B cell (primary cell): ENCODE results near the gene CTRL. TPM values are rescaled to one million over a fixed set of nuclear protein-coding genes. Genes with fewer than 3 reads are reported as not detected.
"Not testable (repeated sequence)": the region's sequence is repeated elsewhere in the genome, so short reads cannot be mapped to it uniquely, and the experiment has no call there.

Source experiments
- ATAC-seq: fragments of 200-7000 bp; cut with Tn5 transposase; one replicate; pipeline ENCODE4 v1.10.0; 2021; ENCODE audit warnings: low read depth, mild to moderate bottlenecking, moderate number of reproducible peaks, moderate library complexity
- CTCF ChIA-PET: fragments of 350-600 bp; sonication (Branson Sonifier 250); formaldehyde crosslinking; loops from one replicate; lab custom pipeline; 2021; ENCODE audit warnings: antibody characterized with exemption, inconsistent platforms; lab: Charles Lee
- POLR2A ChIA-PET: fragments of 350-600 bp; sonication (Branson Sonifier 250); formaldehyde crosslinking; loops from one replicate; lab custom pipeline; 2021; ENCODE audit warnings: antibody characterized with exemption; lab: Charles Lee
- DNase-seq: peaks from one replicate; pipeline ENCODE4 v3.0.0; 2013
- H2AFZ ChIP-seq: 2 replicates; pipeline ENCODE4 v1.6.1; 2012; ENCODE audit warnings: mild to moderate bottlenecking, low read depth, low read length; ENCODE audit not compliant: insufficient read depth, poor library complexity, severe bottlenecking
- H3K27ac ChIP-seq, 2 donors: 1 replicate in 1 of 2; 2 replicates in 1 of 2; pipeline ENCODE4 v1.5.1; 2012 to 2013; ENCODE audit warnings: low read length in 2 of 2, mild to moderate bottlenecking in 2 of 2, moderate library complexity in 1 of 2
- H3K27me3 ChIP-seq, 4 experiments: fragments of 200-600 bp in 1 of 4; sonication (generic) in 1 of 4; replicated peaks in 1 of 4; 1 replicate in 2 of 4; 2 replicates in 2 of 4; pipeline versions ENCODE4 v1.6.1 to v1.7.0; 2013 to 2016; ENCODE audit warnings: low read length in 3 of 4, mild to moderate bottlenecking in 2 of 4, mixed read lengths in 1 of 4, moderate library complexity in 1 of 4; ENCODE audit not compliant: insufficient read depth in 4 of 4, control insufficient read depth in 3 of 4; ENCODE audit errors: control extremely low read depth in 1 of 4
- H3K36me3 ChIP-seq, 2 experiments: replicated peaks in 1 of 2; 1 replicate in 1 of 2; 2 replicates in 1 of 2; pipeline versions ENCODE4 v1.6.1 to v1.7.1; 2013; ENCODE audit warnings: low read length in 1 of 2; ENCODE audit not compliant: insufficient read depth in 2 of 2, control insufficient read depth in 1 of 2; ENCODE audit errors: control extremely low read depth in 1 of 2, extremely low read depth in 1 of 2
- H3K4me1 ChIP-seq, 2 donors: fragments of 200-600 bp in 1 of 2; sonication (generic) in 1 of 2; 1 replicate in 1 of 2; 2 replicates in 1 of 2; pipeline versions ENCODE4 v1.5.1 to v1.6.1; 2013 to 2017; ENCODE audit warnings: low read length in 2 of 2; ENCODE audit not compliant: control insufficient read depth in 2 of 2, insufficient read depth in 2 of 2
- H3K4me2 ChIP-seq: replicated peaks from 2 replicates; pipeline ENCODE3; 2012; ENCODE audit warnings: mild to moderate bottlenecking, low read depth, low read length; ENCODE audit not compliant: poor library complexity, severe bottlenecking
- H3K4me3 ChIP-seq, 5 experiments: fragments of 200-600 bp in 1 of 5; sonication (generic) in 1 of 5; 1 replicate in 3 of 5; 2 replicates in 2 of 5; pipeline versions ENCODE4 v1.5.1 to v1.7.0; 2011 to 2016; ENCODE audit warnings: low read length in 4 of 5, mild to moderate bottlenecking in 4 of 5, low read depth in 2 of 5, control low read depth in 1 of 5, moderate library complexity in 1 of 5; ENCODE audit not compliant: insufficient read depth in 1 of 5; ENCODE audit errors: control extremely low read depth in 1 of 5, extremely low read depth in 1 of 5
- H3K79me2 ChIP-seq: fragments of 200-600 bp; sonication (generic); one replicate; pipeline ENCODE4 v1.6.0; 2016; ENCODE audit warnings: low read length; ENCODE audit not compliant: control insufficient read depth, insufficient read depth
- H3K9ac ChIP-seq: fragments of 200-600 bp; sonication (generic); 2 replicates; pipeline ENCODE4 v1.6.1; 2017; ENCODE audit warnings: mild to moderate bottlenecking, low read length, moderate library complexity
- H3K9me3 ChIP-seq, 3 donors: one replicate each; pipeline versions ENCODE4 v1.6.1 to v1.7.1; 2013; ENCODE audit warnings: low read length in 2 of 3; ENCODE audit not compliant: control insufficient read depth in 2 of 3, insufficient read depth in 1 of 3; ENCODE audit errors: control extremely low read depth in 1 of 3
- H4K20me1 ChIP-seq: 2 replicates; pipeline ENCODE4 v1.6.0; 2012; ENCODE audit warnings: mild to moderate bottlenecking, low read length; ENCODE audit not compliant: insufficient read depth, control insufficient read depth, poor library complexity, severe bottlenecking
- H3K27ac Mint-ChIP-seq: one replicate; pipeline ENCODE4 v1.8.0; 2021; ENCODE audit warnings: mixed read lengths
- H3K27me3 Mint-ChIP-seq: one replicate; pipeline ENCODE4 v1.8.0; 2021; ENCODE audit warnings: mixed read lengths
- H3K4me1 Mint-ChIP-seq: one replicate; pipeline ENCODE4 v1.8.0; 2021; ENCODE audit warnings: mixed read lengths
- H3K4me3 Mint-ChIP-seq: one replicate; pipeline ENCODE4 v1.8.0; 2021; ENCODE audit warnings: mixed read lengths
- H3K9me3 Mint-ChIP-seq: one replicate; pipeline ENCODE4 v1.8.0; 2022; ENCODE audit warnings: mixed read lengths; ENCODE audit not compliant: insufficient read depth
- CTCF ChIP-seq: fragments of 200-600 bp; IDR thresholded peaks from one replicate; pipeline ENCODE4 v1.8.0; 2022; ENCODE audit warnings: antibody characterized with exemption, mild to moderate bottlenecking
- EZH2 ChIP-seq: IDR thresholded peaks from 2 replicates; pipeline ENCODE4 v1.6.1; 2012; ENCODE audit warnings: borderline replicate concordance, low read depth, mild to moderate bottlenecking, moderate library complexity, low read length; ENCODE audit not compliant: insufficient read depth, poor library complexity, severe bottlenecking
- WGBS: methylation state at CpG from one replicate; pipeline ENCODE4 v1.1.5; 2013; ENCODE audit warnings: missing lambda C conversion rate; ENCODE audit not compliant: insufficient coverage; 5-methylcytosine and 5-hydroxymethylcytosine counted together
- intact Hi-C: fragments of 100-400 bp; cut with micrococcal nuclease; formaldehyde crosslinking; loops from one replicate; pipeline ENCODE4 v1.10.0; 2022
- polyA plus RNA-seq: library from polyadenylated mRNA; depleted of rRNA; stranded (reverse); fragments of >200 nt; gene quantifications from 2 replicates; pipeline ENCODE4 v1.2.3, GENCODE V29; 2012
- total RNA-seq, 2 donors: library from RNA; stranded (reverse); fragments of 120-200 nt in 1 of 2; gene quantifications; 1 replicate in 1 of 2; 2 replicates in 1 of 2; pipeline versions ENCODE4 v1.2.3 to v1.2.4, GENCODE V29; 2013 to 2022

The CTRL gene
- total and polyA plus RNA-seq, 2 donors (not counting 1 experiment from before 2014, with no cell fraction given) = 5.8 to 19.0 TPM

GRCh38 chr16:67915831-67916723 lies 15.6 kb downstream of the CTRL start:
- no peaks in the 10 kb centered on the region for H3K4me1 ChIP-seq
- H3K9ac ChIP-seq = no peak overlapping the region
- no peak overlapping the region for H3K4me3 Mint-ChIP-seq
- H3K9me3 ChIP-seq = no peaks in the 10 kb centered on the region
- TF ChIP-seq CTCF (no peak), EZH2 (no peak)
- intact Hi-C loops = no loop called here
- no peak overlapping the region for H2AFZ ChIP-seq
- no peak for ATAC-seq
- no peak overlapping the region for H3K4me2 ChIP-seq
- H4K20me1 ChIP-seq = peaks cover 60% of the 10 kb centered on the region
- peak overlapping the region; percentile 32 for H3K27ac Mint-ChIP-seq
- H3K27me3 Mint-ChIP-seq = no peaks in the 10 kb centered on the region
- ChIA-PET CTCF (interaction anchor here (1.0 to 1.2 kb wide), 2 partner anchors 13 to 99 kb away, joined by 3 read pairs; no protein-coding TSS in a partner anchor), POLR2A (no interaction called here)
- no peaks in the 10 kb centered on the region for H3K27me3 ChIP-seq
- no peak for DNase-seq
- H3K9me3 Mint-ChIP-seq = no peaks in the 10 kb centered on the region
- no peak overlapping the region for H3K27ac ChIP-seq
- H3K4me1 Mint-ChIP-seq = peaks cover 1% of the 10 kb centered on the region
- H3K79me2 ChIP-seq = peaks cover 77% of the 10 kb centered on the region
- WGBS = 89% methylated on average over 4 of the region's 7 CpGs
- peaks cover 0 to 26% of the 10 kb centered on the region in 2 experiments for H3K36me3 ChIP-seq
- H3K4me3 ChIP-seq = no peak overlapping the region

DNA sequence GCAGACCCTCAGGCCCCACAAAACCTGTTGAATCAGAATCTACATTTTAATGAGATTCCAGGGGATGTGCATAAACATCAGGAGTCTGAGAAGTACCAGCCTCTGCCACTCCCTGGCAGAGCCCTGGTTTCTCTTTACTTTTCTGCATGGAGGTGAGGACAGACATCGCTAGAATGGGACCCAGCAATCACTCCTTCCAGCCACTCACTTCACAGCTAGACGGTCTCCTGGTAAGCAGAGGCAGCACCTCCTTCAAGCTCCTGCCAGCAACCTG lies 16.2 kb downstream of the CTRL start:
- peaks cover 79% of the 10 kb centered on the region for H3K79me2 ChIP-seq
- H3K27me3 ChIP-seq, H3K4me3 ChIP-seq, intact Hi-C loops, H3K27ac ChIP-seq, H3K27me3 Mint-ChIP-seq, H3K4me3 Mint-ChIP-seq, H3K4me2 ChIP-seq, H2AFZ ChIP-seq, ATAC-seq, DNase-seq, H3K9me3 Mint-ChIP-seq, H3K4me1 ChIP-seq, H3K4me1 Mint-ChIP-seq, H3K9me3 ChIP-seq, H3K27ac Mint-ChIP-seq, H3K9ac ChIP-seq: not testable (repeated sequence)
- no CpG with 5 or more reads among the region's 2 CpGs for WGBS
- H4K20me1 ChIP-seq = peaks cover 61% of the 10 kb centered on the region
- peaks cover 0 to 31% of the 10 kb centered on the region in 2 experiments for H3K36me3 ChIP-seq
- POLR2A ChIA-PET = interaction anchor here (0.7 kb wide), 1 partner anchor 181 kb away, joined by 4 read pairs; no protein-coding TSS in a partner anchor
- CTCF ChIA-PET = interaction anchor here (0.5 to 1.2 kb wide), 4 partner anchors 12 to 99 kb away, joined by 3 read pairs; no protein-coding TSS in a partner anchor
